Hematopoietic multipotent progenitor cell treated with erythropoietin and hydrocortisone succinate and interleukin-3 and kit ligand, for 8 days (in vitro differentiated cells): ENCODE measurements around the gene CCL14.

Experiments used
- DNase-seq: peaks from one replicate; pipeline ENCODE4 v3.0.0-alpha.2; 2015

The CCL14 gene

GRCh38 chr17:35988164-35988563, 1.6 kb upstream of the CCL14 start:
- no peak for DNase-seq

- DNase-seq: no peak
Measured at GRCh38 chr17:35984140-35984539, 2.4 kb downstream of the CCL14 start.

- no peak for DNase-seq
Measured at GRCh38 chr17:35982409-35983191, 3.9 kb downstream of the CCL14 start.

GRCh38 chr17:35981908-35982330, 4.6 kb downstream of the CCL14 start:
- peak; percentile 29 for DNase-seq

- DNase-seq: no peak
Measured at GRCh38 chr17:35981246-35981645, 5.3 kb downstream of the CCL14 start, which contains the start of gene CCL16. Gene CCL16, minus strand, starts transcription at chr17:35981497. Its CDS starts 77 bp downstream, at chr17:35981420.

- no peak for DNase-seq
Measured at GRCh38 chr17:35978346-35978745, 8.2 kb downstream of the CCL14 start.

GRCh38 chr17:35977509-35977908, 9.0 kb downstream of the CCL14 start:
- DNase-seq: no peak

- DNase-seq: no peak
Measured at GRCh38 chr17:35973333-35974260, 12.9 kb downstream of the CCL14 start.

GRCh38 chr17:35972945-35973332, 13.6 kb downstream of the CCL14 start:
- no peak for DNase-seq

GRCh38 chr17:35972535-35972934, 14.0 kb downstream of the CCL14 start:
- DNase-seq: no peak

- no peak for DNase-seq
Measured at GRCh38 chr17:35972066-35972465, 14.5 kb downstream of the CCL14 start.

GRCh38 chr17:35969558-35970380, 16.8 kb downstream of the CCL14 start:
- peak; percentile 87 for DNase-seq

- DNase-seq: no peak
Measured at GRCh38 chr17:35968520-35969054, 17.9 kb downstream of the CCL14 start.

- DNase-seq: no peak
Measured at GRCh38 chr17:35965272-35965671, 21.3 kb downstream of the CCL14 start.

- no peak for DNase-seq
Measured at GRCh38 chr17:35963663-35964062, 22.9 kb downstream of the CCL14 start.

GRCh38 chr17:35953720-35954119, 32.8 kb downstream of the CCL14 start:
- no peak for DNase-seq

GRCh38 chr17:35949401-35949800, 37.1 kb downstream of the CCL14 start:
- peak; percentile 91 for DNase-seq

GRCh38 chr17:35948092-35948491, 38.4 kb downstream of the CCL14 start:
- DNase-seq: no peak

GRCh38 chr17:35947156-35947585, 39.4 kb downstream of the CCL14 start:
- DNase-seq: peak; percentile 68

GRCh38 chr17:35944151-35944550, 42.4 kb downstream of the CCL14 start:
- no peak for DNase-seq

GRCh38 chr17:35943537-35943936, 43.0 kb downstream of the CCL14 start, which contains the start of gene LYZL6:
Gene LYZL6, minus strand, starts transcription at chr17:35943713. Its CDS starts 4,357 bp downstream, at chr17:35939356.
- no peak for DNase-seq

- peak; percentile 80 for DNase-seq
Measured at GRCh38 chr17:35942588-35943186, 43.8 kb downstream of the CCL14 start.
